GM21723 (cell line): ENCODE data around the gene ARID4B.
A peak's percentile ranks its signal among the peaks of the same experiment; 100 is the strongest.
"Not testable (repeated sequence)": the region's sequence is repeated elsewhere in the genome, so short reads cannot be mapped to it uniquely, and the experiment has no call there.

Experiments used
- ATAC-seq: cut with Tn5 transposase; IDR thresholded peaks from one replicate; pipeline ENCODE4 v1.9.1; 2021; ENCODE audit warnings: mild to moderate bottlenecking, moderate library complexity; ENCODE audit not compliant: unreplicated experiment

The ARID4B gene

GRCh38 chr1:235168375-235168774 lies 159.6 kb downstream of the ARID4B start:
- ATAC-seq: no peak

DNA sequence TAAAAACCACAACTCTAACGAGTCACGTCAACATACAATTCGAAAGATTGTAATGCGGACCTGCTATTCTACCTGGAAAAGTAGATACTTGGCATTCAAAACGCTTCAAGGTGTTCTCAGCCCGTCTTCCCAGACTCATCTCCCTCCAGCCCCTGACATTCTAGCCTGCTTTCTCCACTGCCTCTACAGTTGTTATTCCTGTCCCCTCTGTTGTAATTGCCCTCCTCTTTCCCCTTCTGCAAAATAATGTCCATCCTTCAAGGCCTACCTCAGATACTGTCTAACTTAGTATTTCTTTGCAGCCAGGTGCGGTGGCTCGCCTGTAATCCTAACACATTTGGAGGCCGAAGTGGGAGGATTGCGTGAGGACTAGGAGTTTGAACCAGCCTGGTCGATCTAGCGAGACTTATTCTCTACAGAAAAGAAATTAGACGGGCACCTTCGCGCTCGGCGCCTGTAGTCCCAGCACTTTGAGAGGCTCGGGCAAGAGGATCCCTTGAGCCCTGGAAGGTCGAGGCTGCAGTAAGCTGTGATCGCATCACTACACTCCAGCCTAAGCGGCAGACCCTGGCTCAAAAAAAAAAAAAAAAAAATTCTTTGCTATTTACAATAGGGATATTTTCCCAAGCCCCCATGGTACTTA lies 166.2 kb downstream of the ARID4B start:
- ATAC-seq: no peak

DNA sequence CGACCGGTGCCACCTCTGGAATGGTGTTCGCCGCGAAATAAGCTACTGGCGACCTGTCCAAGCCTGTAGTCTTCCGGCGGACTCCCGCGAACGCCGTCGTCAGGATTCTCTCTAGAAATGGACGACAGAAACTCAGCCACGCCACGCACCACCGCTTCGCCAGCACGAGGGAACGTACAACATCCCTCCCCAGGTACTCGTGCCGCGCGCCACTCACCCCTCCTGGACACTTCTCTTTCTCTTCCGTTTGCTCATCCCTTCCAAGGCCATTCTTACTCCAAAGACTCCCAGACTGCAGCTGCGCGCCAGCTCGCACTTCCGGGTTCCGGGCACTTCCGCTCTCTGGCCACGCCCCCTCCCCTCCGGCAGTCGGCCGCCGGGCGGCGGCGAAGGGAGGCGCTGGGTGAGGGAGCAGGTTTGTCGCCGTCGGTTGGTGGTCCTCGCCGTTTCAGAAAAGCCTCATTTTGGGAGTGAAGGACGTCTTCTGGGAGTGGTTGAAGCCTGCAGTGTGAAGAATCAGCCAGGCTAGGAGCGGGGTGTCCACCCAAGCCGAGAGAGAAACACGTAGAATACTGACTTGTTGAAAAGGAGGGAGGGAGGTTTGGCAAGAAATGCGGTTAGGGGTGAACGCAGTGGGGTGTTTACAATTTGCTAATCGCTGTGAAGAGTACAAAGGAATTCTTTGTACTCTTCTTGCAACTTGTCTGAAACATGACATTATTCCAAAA lies 166.9 kb downstream of the ARID4B start, which contains the start of gene RBM34:
RBM34 (minus strand) TSS at position 294 of the 728 bp plus-strand sequence; CDS start at position 270, 24 bp downstream.
- ATAC-seq: peak; percentile 95

DNA sequence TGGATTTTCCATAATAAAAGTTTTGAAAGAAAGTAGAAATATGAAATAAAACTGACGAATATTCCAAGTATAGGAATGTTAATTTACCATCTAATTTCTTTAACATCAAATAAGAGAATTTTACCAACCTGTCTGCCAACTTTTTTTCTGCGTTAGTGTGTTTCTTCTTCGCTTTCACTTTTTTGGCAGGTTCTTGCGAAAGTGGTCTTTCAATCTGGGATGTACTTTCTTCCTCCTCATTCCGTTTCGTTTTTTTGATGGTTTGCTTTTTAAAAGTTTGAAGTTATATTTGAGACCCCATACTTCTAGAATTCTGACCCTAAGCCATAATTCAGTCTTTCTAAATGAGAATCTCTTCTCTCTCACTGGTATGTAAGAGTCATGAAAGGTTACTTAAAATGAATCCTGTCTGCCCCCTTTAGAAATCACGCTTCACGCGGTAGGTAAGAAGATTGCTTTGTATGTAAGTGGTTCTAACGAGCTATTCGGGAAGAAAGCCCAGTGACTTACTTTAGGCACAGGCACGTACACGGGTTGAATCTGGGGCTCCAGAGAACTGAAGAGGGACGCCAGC lies 167.5 kb downstream of the ARID4B start:
- ATAC-seq: peak; percentile 37

DNA sequence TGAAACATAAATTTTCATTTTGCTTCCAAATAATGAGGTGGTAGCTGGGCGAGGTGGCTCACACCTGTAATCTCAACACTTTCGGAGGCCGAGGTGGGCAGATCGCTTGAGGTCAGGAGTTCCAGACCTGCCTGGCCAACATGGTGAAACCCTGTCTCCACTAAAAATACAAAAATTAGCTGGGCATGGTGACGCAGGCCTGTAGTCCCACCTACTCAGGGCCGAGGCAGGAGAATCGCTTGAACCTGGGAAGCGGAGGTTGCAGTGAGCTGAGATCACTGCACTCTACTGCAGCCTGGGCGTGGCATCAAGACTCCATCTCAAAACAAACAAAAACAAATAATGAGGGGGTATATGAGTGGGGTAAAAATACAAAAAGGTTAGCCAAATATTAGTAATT lies 168.0 kb downstream of the ARID4B start:
- not testable (repeated sequence) for ATAC-seq

DNA sequence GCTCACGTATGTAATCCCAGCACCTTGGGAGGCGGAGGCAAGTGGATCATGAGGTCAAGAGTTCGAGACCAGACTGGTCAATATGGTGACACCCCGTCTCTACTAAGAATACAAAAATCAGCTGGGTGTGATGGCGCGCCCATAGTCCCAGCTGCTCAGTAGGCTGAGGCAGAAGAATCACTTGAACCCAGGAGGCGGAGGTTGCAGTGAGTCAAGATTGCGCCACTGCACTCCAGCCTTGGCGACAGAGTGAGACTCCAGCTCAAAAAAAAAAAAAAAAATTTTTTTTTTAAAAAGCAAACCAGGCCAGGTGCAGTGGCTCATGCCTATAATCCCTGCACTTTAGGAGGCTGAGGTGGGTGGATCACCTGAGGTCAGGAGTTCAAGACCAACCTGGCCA lies 168.7 kb downstream of the ARID4B start:
- not testable (repeated sequence) for ATAC-seq

DNA sequence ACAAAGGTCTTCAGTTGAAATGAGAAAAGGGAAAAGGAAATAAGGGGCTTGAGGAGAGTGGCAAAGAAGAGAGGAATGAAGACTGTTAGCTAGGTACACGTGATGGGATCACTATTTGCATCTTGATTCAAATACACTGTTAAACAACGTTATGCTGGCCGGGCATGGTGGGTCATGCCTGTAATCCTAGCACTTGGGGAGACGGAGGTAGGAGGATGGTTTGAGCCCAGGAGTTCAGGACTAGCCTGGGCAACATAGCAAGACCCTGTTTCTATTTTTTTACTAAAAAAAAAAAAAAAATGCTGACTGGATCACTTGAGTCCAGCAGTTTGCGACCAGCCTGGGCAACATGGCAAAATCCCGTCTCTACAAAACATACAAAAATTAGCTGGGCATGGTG lies 169.3 kb downstream of the ARID4B start:
- no peak for ATAC-seq

DNA sequence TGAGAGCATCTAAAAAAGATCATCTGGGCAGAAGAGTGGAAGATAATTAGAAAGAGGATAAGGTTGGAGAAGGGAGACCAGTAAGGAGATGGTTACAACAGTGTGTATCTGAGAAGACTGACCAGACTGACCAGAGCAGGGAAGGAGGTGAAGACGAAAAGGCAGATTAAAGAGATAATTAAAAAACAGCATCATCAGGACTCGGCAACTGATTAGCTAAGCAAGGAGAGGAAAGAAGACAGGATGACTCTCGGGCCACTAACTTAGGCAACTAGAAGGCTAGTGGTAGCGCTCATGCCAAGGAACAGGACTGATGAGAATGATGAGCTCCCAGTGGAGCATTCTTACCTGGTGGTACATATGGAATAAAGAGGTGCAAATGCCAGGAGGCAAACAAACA lies 170.8 kb downstream of the ARID4B start:
- no peak for ATAC-seq

DNA sequence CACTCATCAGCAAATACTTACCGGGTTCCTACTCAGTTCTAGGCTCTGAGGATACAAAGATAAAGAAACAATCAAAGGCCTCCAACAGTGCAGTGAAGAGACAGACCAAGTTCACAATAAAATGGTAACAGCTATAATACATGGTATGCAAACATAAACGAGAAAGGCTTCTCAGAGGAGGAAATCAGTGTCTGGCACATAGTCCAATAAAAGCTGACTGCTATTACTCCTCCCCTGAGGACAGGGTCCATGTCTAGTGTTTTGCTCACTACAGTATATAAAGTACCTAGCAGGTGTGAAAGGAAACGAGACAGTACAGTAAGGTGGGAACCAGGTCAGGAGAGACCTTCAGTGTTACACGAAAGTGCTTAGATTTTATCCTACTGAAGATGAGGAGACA lies 171.2 kb downstream of the ARID4B start:
- ATAC-seq: no peak

DNA sequence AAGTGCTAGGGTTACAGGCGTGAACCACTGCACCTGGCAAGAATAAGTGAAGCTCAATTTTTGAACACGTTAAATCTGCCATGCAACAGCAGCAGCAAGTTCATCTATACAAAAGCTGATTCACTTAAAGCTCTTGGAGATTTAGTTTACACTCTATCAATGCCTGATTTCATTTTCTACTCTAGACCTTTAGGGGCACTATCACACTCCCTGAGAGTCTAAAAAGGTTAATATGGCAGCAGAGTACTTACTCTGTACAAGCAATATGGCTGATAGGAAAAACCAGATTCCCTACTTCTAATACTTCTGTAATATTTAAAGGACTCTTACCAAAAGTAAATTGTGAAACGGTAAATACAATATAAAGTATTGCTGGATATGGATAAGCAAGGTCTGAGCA lies 171.7 kb downstream of the ARID4B start:
- no peak for ATAC-seq

- ATAC-seq: no peak
Observed at GRCh38 chr1:235152235-235152634, 175.7 kb downstream of the ARID4B start.

DNA sequence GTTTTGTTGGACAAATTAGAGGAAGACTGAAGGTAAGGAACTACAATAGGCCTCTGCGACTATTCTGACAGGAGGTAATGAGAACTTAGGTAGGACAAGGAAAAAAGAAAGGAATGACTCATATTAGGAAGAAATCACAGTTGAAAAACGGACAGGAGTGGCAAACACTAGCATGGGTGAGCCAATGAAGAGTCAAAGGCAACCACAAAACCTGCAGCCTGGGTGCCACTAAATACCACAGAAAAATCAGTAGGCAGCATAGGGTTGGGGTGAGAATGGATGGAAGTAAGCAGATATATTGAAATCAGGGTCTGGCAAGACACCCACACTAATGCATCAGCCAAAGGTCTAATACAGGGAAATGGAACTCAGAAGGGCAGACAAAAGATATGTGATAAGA lies 176.9 kb downstream of the ARID4B start:
- ATAC-seq: no peak

- ATAC-seq: no peak
Observed at GRCh38 chr1:235149824-235150223, 178.2 kb downstream of the ARID4B start.

DNA sequence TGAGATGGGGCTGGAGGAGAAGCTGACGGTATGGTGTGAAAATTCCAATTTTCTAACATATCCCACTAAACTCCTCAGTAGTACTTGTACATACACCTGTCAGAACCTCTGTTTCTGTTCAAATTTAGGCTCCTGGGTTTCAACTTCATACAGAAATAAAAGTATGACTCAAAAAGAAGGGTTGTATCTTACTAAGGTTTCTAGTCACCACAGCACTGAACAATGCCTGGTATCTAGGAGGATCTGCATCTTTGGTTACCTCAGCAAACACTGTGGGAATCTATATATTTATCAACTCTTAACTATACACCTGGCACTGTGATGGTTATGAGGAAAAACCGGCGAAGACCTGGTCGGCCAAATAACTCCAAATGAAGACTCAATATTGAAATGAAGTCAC lies 180.7 kb downstream of the ARID4B start:
- peak; percentile 62 for ATAC-seq

- ATAC-seq: no peak
Observed at GRCh38 chr1:235145639-235146038, 182.3 kb downstream of the ARID4B start.

GRCh38 chr1:235142991-235143390 lies 185.0 kb downstream of the ARID4B start:
- no peak for ATAC-seq

GRCh38 chr1:235139315-235139714 lies 188.7 kb downstream of the ARID4B start:
- no peak for ATAC-seq

DNA sequence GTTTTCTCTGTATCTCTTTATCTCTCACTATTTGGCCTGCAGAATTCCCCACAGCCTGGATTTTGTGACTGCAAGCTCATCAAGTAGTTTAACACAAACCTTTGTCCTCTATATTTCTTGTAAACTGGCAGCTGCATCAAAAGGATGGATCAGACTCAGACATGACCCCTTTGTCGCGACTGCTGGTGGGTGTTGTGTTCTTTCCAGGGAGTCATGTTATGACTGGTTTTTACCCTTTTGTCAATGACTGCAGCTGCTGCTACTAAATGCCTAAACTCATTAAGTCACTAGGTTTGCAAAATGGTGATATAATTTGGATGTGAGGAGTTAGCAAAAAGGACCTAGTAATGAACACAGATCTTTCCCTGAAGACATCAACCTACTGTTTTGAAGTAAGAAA lies 189.2 kb downstream of the ARID4B start:
- no peak for ATAC-seq

DNA sequence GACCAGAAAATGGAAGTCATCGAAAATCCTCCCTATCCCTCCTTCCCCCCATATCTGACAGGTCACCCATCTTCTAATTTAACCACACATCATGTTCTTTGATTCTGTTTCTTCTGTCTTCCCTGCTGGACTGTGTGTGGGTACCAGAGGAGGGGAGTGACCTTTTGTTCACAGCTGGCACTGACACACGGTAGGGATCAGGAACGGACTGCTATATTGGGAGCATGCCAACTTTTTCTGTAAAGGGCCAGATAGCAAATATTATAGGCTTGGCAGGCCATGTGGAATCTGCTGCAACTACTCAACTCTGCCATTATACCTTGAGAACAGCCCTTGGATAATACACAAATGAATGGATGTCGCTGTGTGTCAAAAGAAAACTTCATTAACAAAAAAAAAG lies 191.9 kb downstream of the ARID4B start:
- no peak for ATAC-seq

- no peak for ATAC-seq
Observed at GRCh38 chr1:235134171-235134570, 193.8 kb downstream of the ARID4B start.

DNA sequence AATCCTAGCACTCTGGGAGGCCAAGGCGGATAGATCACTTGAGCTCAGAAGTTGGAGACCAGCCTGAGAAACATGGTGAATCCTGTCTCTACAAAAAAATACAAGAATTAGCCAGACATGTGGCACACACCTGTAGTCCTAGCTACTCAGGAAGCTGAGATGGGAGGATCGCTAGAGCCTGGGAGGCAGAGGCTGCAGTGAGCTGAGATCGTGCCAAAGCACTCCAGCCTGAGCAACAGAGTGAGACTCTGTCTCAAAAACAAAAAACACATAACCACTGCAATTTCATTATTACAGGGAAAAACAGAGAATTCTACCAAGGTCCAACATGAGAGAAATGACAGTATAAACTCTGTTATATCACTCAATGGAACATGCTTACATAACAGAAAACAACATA lies 194.9 kb downstream of the ARID4B start:
- no peak for ATAC-seq

DNA sequence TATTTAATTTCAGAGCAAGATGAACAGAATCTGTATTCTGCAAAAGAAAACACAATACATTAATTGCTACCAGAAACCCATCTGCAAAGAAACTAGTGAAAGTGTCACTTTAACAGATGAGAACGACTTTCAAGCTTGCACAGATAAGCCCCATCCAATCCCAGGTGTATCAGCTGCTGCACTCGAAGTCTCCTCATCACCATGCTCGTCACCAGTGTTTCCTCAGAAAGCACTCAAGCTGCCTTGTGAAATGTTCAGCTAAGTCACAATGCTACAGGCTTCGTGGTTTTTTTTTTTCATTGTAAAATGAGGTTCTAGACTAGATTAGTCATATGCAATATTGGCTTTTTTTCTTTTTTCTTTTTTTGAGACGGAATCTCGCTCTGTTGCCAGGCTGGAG lies 196.0 kb downstream of the ARID4B start:
- ATAC-seq: no peak
